Neural cell (in vitro differentiated cells): ENCODE measurements around the gene MCOLN1. TPM values are rescaled to one million over a fixed set of nuclear protein-coding genes. Genes with fewer than 3 reads are reported as not detected.

Experiments
- H2AFZ ChIP-seq: fragments of 200-600, 300-800 bp; sonication (generic), shearing (Covaris generic); 2 replicates; pipeline ENCODE4 v1.6.0; 2014; ENCODE audit warnings: low read depth, mild to moderate bottlenecking, antibody characterized with exemption, low read length, moderate library complexity
- H3F3A ChIP-seq: fragments of 200-600 bp; shearing (Covaris generic); 2 replicates; pipeline ENCODE4 v1.6.1; 2016; ENCODE audit warnings: mild to moderate bottlenecking, moderate library complexity, mixed read lengths, antibody characterized with exemption, low read length; ENCODE audit not compliant: insufficient read depth, poor library complexity, severe bottlenecking
- H3K27ac ChIP-seq: fragments of 200-600, 300-800 bp; sonication (generic), shearing (Covaris generic); 2 replicates; pipeline ENCODE4 v1.5.1; 2014; ENCODE audit warnings: mild to moderate bottlenecking, low read length, moderate library complexity
- H3K27me3 ChIP-seq: fragments of 300-800, 200-600 bp; sonication (generic), shearing (Covaris generic); 2 replicates; pipeline ENCODE4 v1.6.0; 2014; ENCODE audit warnings: mild to moderate bottlenecking, low read depth, low read length, moderate library complexity; ENCODE audit not compliant: insufficient read depth
- H3K36me3 ChIP-seq: fragments of 300-800, 200-600 bp; sonication (generic), shearing (Covaris generic); 2 replicates; pipeline ENCODE4 v1.5.1; 2014; ENCODE audit warnings: mild to moderate bottlenecking, antibody characterized with exemption, low read length, moderate library complexity; ENCODE audit not compliant: insufficient read depth
- H3K4me2 ChIP-seq: fragments of 300-800, 200-600 bp; sonication (generic), shearing (Covaris generic); 2 replicates; pipeline ENCODE4 v1.6.0; 2014; ENCODE audit warnings: mild to moderate bottlenecking, low read length
- H3K4me3 ChIP-seq: fragments of 300-800, 200-600 bp; sonication (generic), shearing (Covaris generic); 2 replicates; pipeline ENCODE4 v1.5.1; 2014; ENCODE audit warnings: mild to moderate bottlenecking, low read length, moderate library complexity
- H3K79me2 ChIP-seq: fragments of 200-600 bp; shearing (Covaris generic); replicated peaks from 2 replicates; pipeline ENCODE4 v1.6.0; 2014; ENCODE audit warnings: mild to moderate bottlenecking, low read length, moderate library complexity; ENCODE audit not compliant: insufficient read depth
- H3K9ac ChIP-seq: fragments of 300-800, 200-600 bp; sonication (generic), shearing (Covaris generic); 2 replicates; pipeline ENCODE4 v1.6.1; 2016; ENCODE audit warnings: mild to moderate bottlenecking, low read length, mixed read lengths
- H3K9me2 ChIP-seq: fragments of 200-600 bp; shearing (Covaris generic); 2 replicates; pipeline ENCODE4 v1.6.1; 2016; ENCODE audit warnings: mild to moderate bottlenecking, low read length, mixed read lengths; ENCODE audit not compliant: insufficient read depth
- H3K9me3 ChIP-seq: fragments of 200-600, 300-800 bp; sonication (generic), shearing (Covaris generic); 2 replicates; pipeline ENCODE4 v1.6.1; 2016; ENCODE audit warnings: mild to moderate bottlenecking, mixed run types, low read length, moderate library complexity, mixed read lengths
- H4K20me1 ChIP-seq: fragments of 200-600 bp; shearing (Covaris generic); 2 replicates; pipeline ENCODE4 v1.6.1; 2016; ENCODE audit warnings: mild to moderate bottlenecking, mixed run types; ENCODE audit not compliant: insufficient read depth
- EP300 ChIP-seq: fragments of 450-650 bp; conservative IDR thresholded peaks from 2 replicates; pipeline ENCODE4 v1.6.1; 2014; ENCODE audit warnings: antibody characterized with exemption, mild to moderate bottlenecking, moderate library complexity; ENCODE audit not compliant: poor library complexity, severe bottlenecking
- EZH2 ChIP-seq: fragments of 200-600, 300-800 bp; shearing (Covaris generic), sonication (generic); IDR thresholded peaks from 2 replicates; pipeline ENCODE4 v1.6.1; 2014; ENCODE audit warnings: antibody characterized with exemption, low read length, borderline replicate concordance, mild to moderate bottlenecking; ENCODE audit not compliant: insufficient read depth, poor library complexity, severe bottlenecking
- MXI1 ChIP-seq: fragments of 450-650 bp; conservative IDR thresholded peaks from 2 replicates; pipeline ENCODE4 v1.6.1; 2014; ENCODE audit warnings: antibody characterized with exemption, mild to moderate bottlenecking; ENCODE audit not compliant: poor library complexity, severe bottlenecking
- POLR2AphosphoS5 ChIP-seq: IDR thresholded peaks from 2 replicates; pipeline ENCODE4 v1.6.1; 2012
- RAD21 ChIP-seq: fragments of 450-650 bp; conservative IDR thresholded peaks from 2 replicates; pipeline ENCODE4 v1.6.1; 2014; ENCODE audit warnings: antibody characterized with exemption, mild to moderate bottlenecking, moderate library complexity
- SMC3 ChIP-seq: fragments of 450-650 bp; conservative IDR thresholded peaks from 2 replicates; pipeline ENCODE4 v1.6.1; 2014; ENCODE audit warnings: antibody characterized with exemption, mild to moderate bottlenecking, moderate library complexity; ENCODE audit not compliant: poor library complexity
- TAF1 ChIP-seq: IDR thresholded peaks from 2 replicates; pipeline ENCODE4 v1.6.1; 2012; ENCODE audit warnings: low read depth
- polyA plus RNA-seq: library from polyadenylated mRNA; depleted of rRNA; stranded (reverse); fragments of >200 nt; gene quantifications from 2 replicates; pipeline ENCODE4 v1.2.3, GENCODE V29; 2014
- TF ChIP-seq, protein P1 (sequence below): fragments of 450-650 bp; IDR thresholded peaks from 2 replicates; pipeline ENCODE4 v1.5.1; 2014; ENCODE audit warnings: antibody characterized with exemption, mild to moderate bottlenecking, moderate library complexity; ENCODE audit not compliant: poor library complexity, severe bottlenecking
- TF ChIP-seq, protein P2 (sequence below): IDR thresholded peaks from 2 replicates; pipeline ENCODE4 v1.6.1; 2012; ENCODE audit warnings: borderline replicate concordance

Gene MCOLN1
- polyA plus RNA-seq, 1 donor from 2014 or later = 16.9 TPM

DNA sequence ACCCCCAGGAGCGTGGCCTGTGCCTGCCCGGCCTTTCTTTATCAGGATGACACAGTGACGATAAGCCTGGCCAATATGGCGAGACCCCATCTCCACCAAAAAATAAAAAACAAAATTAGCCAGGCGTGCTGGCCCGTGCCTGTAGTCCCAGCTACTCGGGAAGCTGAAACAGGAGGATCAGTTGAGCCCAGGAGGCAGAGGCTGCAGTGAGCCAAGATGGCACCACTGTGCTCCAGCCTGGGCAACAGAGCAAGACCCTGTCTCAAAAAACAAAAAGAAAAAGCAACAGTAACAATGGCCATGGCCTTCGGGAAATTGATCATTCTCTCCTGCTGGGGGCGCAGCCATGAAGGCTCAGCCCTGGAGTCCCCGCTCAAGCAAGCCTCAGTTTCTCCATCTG lies 44.7 kb upstream of the MCOLN1 start:
- Histone ChIP-seq H4K20me1 (no peaks in the 10 kb centered on the region), H3K4me2 (no peak overlapping the region), H3K9me3 (no peaks in the 10 kb centered on the region), H2AFZ (no peak overlapping the region), H3K9ac (no peak overlapping the region), H3K36me3 (no peaks in the 10 kb centered on the region), H3K9me2 (no peaks in the 10 kb centered on the region), H3F3A (no peaks in the 10 kb centered on the region), H3K27ac (no peak overlapping the region), H3K79me2 (no peaks in the 10 kb centered on the region), H3K27me3 (no peaks in the 10 kb centered on the region), H3K4me3 (no peak overlapping the region)
- TF ChIP-seq MXI1 (no peak), RAD21 (no peak), TAF1 (no peak), EZH2 (no peak), POLR2AphosphoS5 (no peak), SMC3 (no peak)
- TF ChIP-seq, protein P1, sequence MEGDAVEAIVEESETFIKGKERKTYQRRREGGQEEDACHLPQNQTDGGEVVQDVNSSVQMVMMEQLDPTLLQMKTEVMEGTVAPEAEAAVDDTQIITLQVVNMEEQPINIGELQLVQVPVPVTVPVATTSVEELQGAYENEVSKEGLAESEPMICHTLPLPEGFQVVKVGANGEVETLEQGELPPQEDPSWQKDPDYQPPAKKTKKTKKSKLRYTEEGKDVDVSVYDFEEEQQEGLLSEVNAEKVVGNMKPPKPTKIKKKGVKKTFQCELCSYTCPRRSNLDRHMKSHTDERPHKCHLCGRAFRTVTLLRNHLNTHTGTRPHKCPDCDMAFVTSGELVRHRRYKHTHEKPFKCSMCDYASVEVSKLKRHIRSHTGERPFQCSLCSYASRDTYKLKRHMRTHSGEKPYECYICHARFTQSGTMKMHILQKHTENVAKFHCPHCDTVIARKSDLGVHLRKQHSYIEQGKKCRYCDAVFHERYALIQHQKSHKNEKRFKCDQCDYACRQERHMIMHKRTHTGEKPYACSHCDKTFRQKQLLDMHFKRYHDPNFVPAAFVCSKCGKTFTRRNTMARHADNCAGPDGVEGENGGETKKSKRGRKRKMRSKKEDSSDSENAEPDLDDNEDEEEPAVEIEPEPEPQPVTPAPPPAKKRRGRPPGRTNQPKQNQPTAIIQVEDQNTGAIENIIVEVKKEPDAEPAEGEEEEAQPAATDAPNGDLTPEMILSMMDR = no peak
- TF ChIP-seq, protein P2, sequence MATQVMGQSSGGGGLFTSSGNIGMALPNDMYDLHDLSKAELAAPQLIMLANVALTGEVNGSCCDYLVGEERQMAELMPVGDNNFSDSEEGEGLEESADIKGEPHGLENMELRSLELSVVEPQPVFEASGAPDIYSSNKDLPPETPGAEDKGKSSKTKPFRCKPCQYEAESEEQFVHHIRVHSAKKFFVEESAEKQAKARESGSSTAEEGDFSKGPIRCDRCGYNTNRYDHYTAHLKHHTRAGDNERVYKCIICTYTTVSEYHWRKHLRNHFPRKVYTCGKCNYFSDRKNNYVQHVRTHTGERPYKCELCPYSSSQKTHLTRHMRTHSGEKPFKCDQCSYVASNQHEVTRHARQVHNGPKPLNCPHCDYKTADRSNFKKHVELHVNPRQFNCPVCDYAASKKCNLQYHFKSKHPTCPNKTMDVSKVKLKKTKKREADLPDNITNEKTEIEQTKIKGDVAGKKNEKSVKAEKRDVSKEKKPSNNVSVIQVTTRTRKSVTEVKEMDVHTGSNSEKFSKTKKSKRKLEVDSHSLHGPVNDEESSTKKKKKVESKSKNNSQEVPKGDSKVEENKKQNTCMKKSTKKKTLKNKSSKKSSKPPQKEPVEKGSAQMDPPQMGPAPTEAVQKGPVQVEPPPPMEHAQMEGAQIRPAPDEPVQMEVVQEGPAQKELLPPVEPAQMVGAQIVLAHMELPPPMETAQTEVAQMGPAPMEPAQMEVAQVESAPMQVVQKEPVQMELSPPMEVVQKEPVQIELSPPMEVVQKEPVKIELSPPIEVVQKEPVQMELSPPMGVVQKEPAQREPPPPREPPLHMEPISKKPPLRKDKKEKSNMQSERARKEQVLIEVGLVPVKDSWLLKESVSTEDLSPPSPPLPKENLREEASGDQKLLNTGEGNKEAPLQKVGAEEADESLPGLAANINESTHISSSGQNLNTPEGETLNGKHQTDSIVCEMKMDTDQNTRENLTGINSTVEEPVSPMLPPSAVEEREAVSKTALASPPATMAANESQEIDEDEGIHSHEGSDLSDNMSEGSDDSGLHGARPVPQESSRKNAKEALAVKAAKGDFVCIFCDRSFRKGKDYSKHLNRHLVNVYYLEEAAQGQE = no peak

DNA sequence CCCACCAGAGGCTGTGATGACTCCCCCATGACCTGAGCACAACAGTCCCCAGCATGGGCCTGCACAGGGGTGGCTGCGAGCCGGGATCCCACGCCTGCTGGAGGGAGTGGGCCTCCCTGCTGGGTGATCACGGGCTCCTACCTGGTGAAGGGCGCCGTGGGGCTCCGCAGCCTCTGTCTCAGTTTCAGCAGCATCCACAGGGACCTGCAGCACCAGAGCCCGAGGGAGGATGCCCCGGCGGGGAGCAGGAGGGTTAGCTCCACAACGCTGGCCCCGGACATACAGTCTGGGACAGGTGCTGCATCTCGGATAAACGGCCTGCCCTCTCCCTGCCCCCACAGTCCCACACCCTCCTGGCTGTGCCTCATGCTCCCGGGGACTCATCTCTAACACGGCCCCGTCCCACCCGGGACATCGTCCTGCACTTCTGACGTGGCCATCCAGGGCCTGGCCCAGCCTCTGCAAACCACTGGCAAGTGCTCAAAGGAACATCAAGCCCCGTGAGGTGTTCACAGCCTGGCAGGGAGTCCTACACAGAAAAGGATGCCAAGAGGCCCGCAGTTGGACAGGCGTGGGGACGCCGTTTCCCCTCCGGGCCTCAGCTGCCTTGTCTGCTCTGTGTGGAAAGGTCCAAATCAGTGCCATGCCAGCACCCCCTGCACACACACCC lies 44.1 kb upstream of the MCOLN1 start:
- H3K27ac ChIP-seq = no peak overlapping the region
- H2AFZ ChIP-seq = no peak overlapping the region
- no peaks in the 10 kb centered on the region for H3K9me3 ChIP-seq
- H3F3A ChIP-seq = no peaks in the 10 kb centered on the region
- no peak overlapping the region for H3K9ac ChIP-seq
- H3K36me3 ChIP-seq = no peaks in the 10 kb centered on the region
- no peaks in the 10 kb centered on the region for H3K79me2 ChIP-seq
- no peak overlapping the region for H3K4me3 ChIP-seq
- no peak overlapping the region for H3K4me2 ChIP-seq
- no peaks in the 10 kb centered on the region for H4K20me1 ChIP-seq
- H3K9me2 ChIP-seq = no peaks in the 10 kb centered on the region
- TF ChIP-seq POLR2AphosphoS5 (no peak), EZH2 (no peak), EP300 (no peak), TAF1 (no peak), SMC3 (no peak), RAD21 (no peak), MXI1 (no peak)
- TF ChIP-seq, protein P1 = no peak
- TF ChIP-seq, protein P2 = no peak
- H3K27me3 ChIP-seq = no peaks in the 10 kb centered on the region
